AG04450 (cell line): Measurements from ENCODE around the gene SLCO2B1. TPM values are rescaled to one million over a fixed set of nuclear protein-coding genes. Genes with fewer than 3 reads are reported as not detected.

Source experiments
- CTCF ChIA-PET: fragments of 300-600, 350-600 bp; formaldehyde crosslinking; extraction: SDS; loops from one replicate; lab custom pipeline; 2022; ENCODE audit warnings: antibody characterized with exemption, inconsistent platforms; lab: Charles Lee
- POLR2A ChIA-PET: fragments of 350-600 bp; formaldehyde crosslinking; extraction: SDS; loops from one replicate; lab custom pipeline; 2021; ENCODE audit warnings: antibody characterized with exemption, inconsistent platforms; lab: Yijun Ruan, JAX
- DNase-seq: peaks from one replicate; pipeline ENCODE4 v3.0.0-alpha.2; 2011; ENCODE audit warnings: low read depth, low spot score
- H3K27ac ChIP-seq: one replicate; pipeline ENCODE4 v1.5.1; 2012; ENCODE audit warnings: low read depth, low read length, control low read depth
- H3K27me3 ChIP-seq: one replicate; pipeline ENCODE4 v1.6.0; 2012; ENCODE audit warnings: low read length; ENCODE audit not compliant: control insufficient read depth, insufficient read depth
- H3K4me3 ChIP-seq: 2 replicates; pipeline ENCODE4 v1.5.1; 2011; ENCODE audit warnings: mild to moderate bottlenecking, low read depth, low read length, control low read depth
- H3K9me3 ChIP-seq: 2 replicates; pipeline ENCODE4 v1.5.1; 2012; ENCODE audit warnings: low read length; ENCODE audit not compliant: control insufficient read depth, insufficient read depth
- CTCF ChIP-seq: IDR thresholded peaks from 2 replicates; pipeline ENCODE4 v1.5.1; 2011; ENCODE audit warnings: low read depth, low read length, control low read depth, inconsistent platforms
- polyA plus RNA-seq: library from polyadenylated mRNA; depleted of rRNA; stranded (reverse); fragments of >200 nt; gene quantifications from 2 replicates; pipeline ENCODE4 v1.2.3, GENCODE V29; 2011

SLCO2B1 gene
- polyA plus RNA-seq, 1 experiment: not detected

- peaks cover 7% of the 10 kb centered on the region; the same call in 1 of the 2 replicates for H3K9me3 ChIP-seq
- no peak overlapping the region for H3K27ac ChIP-seq
- H3K27me3 ChIP-seq: peaks cover 57% of the 10 kb centered on the region
- no peak for DNase-seq
- ChIA-PET CTCF (no interaction called here), POLR2A (no interaction called here)
- no peak for TF ChIP-seq CTCF
- no peak overlapping the region for H3K4me3 ChIP-seq
These were observed 13.3 kb downstream of the SLCO2B1 start for GRCh38 chr11:75163921-75164849.

GRCh38 chr11:75165721-75166120 is 14.8 kb downstream of the SLCO2B1 start:
- ChIA-PET CTCF (no interaction called here), POLR2A (no interaction called here)
- TF ChIP-seq CTCF: no peak
- Histone ChIP-seq H3K27ac (no peak overlapping the region), H3K4me3 (no peak overlapping the region), H3K27me3 (peaks cover 61% of the 10 kb centered on the region), H3K9me3 (no peaks in the 10 kb centered on the region)
- DNase-seq: no peak

- Histone ChIP-seq H3K27me3 (peaks cover 56% of the 10 kb centered on the region), H3K9me3 (no peaks in the 10 kb centered on the region), H3K4me3 (no peak overlapping the region), H3K27ac (no peak overlapping the region)
- DNase-seq: no peak
- ChIA-PET POLR2A (no interaction called here), CTCF (no interaction called here)
- no peak for TF ChIP-seq CTCF
These were observed 15.9 kb downstream of the SLCO2B1 start for GRCh38 chr11:75166791-75167190.

- H3K27me3 ChIP-seq: peaks cover 50% of the 10 kb centered on the region
- H3K9me3 ChIP-seq: no peaks in the 10 kb centered on the region
- no peak overlapping the region for H3K4me3 ChIP-seq
- ChIA-PET CTCF (interaction anchor here (1.8 kb wide), 1 partner anchor 38 kb away, joined by 6 read pairs; no protein-coding TSS in a partner anchor), POLR2A (no interaction called here)
- H3K27ac ChIP-seq: no peak overlapping the region
- no peak for TF ChIP-seq CTCF
- no peak for DNase-seq
These were observed 16.7 kb downstream of the SLCO2B1 start for GRCh38 chr11:75167617-75168016.

- POLR2A ChIA-PET: no interaction called here
- no peak for TF ChIP-seq CTCF
- Histone ChIP-seq H3K4me3 (no peak overlapping the region), H3K27ac (no peak overlapping the region), H3K27me3 (peaks cover 37% of the 10 kb centered on the region), H3K9me3 (no peaks in the 10 kb centered on the region)
- CTCF ChIA-PET: interaction anchor here (0.8 to 1.8 kb wide), 3 partner anchors 36 to 73 kb away, joined by 3 to 6 read pairs (median 3); no protein-coding TSS in a partner anchor
- DNase-seq: no peak
These were observed 18.4 kb downstream of the SLCO2B1 start for GRCh38 chr11:75169101-75169885.
